ENCODE measurements around the gene GPR143. TPM values are rescaled to one million over a fixed set of nuclear protein-coding genes. Genes with fewer than 3 reads are reported as not detected.

The GPR143 gene
- total and polyA plus RNA-seq, 10 donors, result 0.17 TPM; not detected in 9

DNA sequence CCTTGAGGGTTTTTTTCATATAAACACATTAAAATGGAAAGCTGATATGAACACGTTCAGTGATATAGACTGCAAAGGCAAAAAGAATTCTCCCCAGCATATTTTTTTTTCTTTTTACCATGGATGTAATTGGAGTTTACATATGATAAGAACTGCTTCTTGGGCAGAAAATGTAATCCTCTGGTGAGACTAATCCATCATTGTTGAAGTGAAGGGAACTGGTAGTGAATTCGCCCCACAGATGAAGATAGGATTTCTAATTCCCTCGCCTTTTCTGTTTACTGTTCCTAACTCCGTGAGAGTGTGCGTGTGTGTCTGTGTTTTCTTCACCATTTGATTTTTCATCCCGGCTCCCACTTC, 88.9 kb downstream of the GPR143 start:
- Histone ChIP-seq H3K27ac (peak overlapping the region in 4 of 8 donors; percentile 53 to 60 (median 57)), H3K4me3 (no peak overlapping the region), H3K4me1 (peaks cover 0 to 25% (median 6%) of the 10 kb centered on the region in 6 donors), H3K36me3 (no peaks in the 10 kb centered on the region), H3K27me3 (replicated peaks in 1 of 7) (no peaks in the 10 kb centered on the region), H3K9me3 (peaks cover 0 to 12% (median 0%) of the 10 kb centered on the region in 8 donors)
- 68 to 76% (median 74%) methylated on average over 6 of the region's 6 CpGs for WGBS, 5 donors
- intact Hi-C loops (cut with DNase I; ENCODE audit: low total_unique reads), result no loop called here
- no peak for DNase-seq
- TF ChIP-seq POLR2A (IDR thresholded peaks at IDR 0.05), result no peak

DNA sequence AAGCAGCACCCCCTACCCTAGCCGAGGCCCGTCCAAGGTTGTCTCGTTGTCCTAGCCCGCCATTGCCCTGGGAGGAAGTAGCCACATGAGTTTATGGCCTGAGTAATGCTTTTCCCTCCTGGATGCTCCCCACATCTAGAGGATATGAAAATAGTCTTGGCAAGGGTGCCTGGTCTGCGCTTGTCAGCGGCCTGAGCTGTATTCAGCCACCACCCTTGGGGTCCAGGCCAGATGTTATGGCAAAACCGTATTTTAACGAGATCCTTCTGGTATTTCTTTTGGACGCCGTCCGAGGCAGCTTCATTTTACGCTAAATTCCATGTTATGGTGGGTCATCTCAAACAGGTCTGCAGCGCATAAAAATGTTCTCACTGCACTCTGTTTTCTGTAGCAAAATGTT, 89.3 kb downstream of the GPR143 start:
- peaks cover 0 to 12% (median 0%) of the 10 kb centered on the region in 8 donors for H3K9me3 ChIP-seq
- no peak overlapping the region for H3K4me3 ChIP-seq
- H3K27ac ChIP-seq, result peak overlapping the region in 2 of 8 donors; percentile 56 to 58
- TF ChIP-seq POLR2AphosphoS5 (IDR thresholded peaks at IDR 0.05) (no peak), POLR2A (IDR thresholded peaks at IDR 0.05) (no peak)
- TF ChIP-seq, protein P1, sequence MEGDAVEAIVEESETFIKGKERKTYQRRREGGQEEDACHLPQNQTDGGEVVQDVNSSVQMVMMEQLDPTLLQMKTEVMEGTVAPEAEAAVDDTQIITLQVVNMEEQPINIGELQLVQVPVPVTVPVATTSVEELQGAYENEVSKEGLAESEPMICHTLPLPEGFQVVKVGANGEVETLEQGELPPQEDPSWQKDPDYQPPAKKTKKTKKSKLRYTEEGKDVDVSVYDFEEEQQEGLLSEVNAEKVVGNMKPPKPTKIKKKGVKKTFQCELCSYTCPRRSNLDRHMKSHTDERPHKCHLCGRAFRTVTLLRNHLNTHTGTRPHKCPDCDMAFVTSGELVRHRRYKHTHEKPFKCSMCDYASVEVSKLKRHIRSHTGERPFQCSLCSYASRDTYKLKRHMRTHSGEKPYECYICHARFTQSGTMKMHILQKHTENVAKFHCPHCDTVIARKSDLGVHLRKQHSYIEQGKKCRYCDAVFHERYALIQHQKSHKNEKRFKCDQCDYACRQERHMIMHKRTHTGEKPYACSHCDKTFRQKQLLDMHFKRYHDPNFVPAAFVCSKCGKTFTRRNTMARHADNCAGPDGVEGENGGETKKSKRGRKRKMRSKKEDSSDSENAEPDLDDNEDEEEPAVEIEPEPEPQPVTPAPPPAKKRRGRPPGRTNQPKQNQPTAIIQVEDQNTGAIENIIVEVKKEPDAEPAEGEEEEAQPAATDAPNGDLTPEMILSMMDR (IDR thresholded peaks at IDR 0.05 in 8 of 11, conservative IDR thresholded peaks at IDR 0.05 in 3 of 11), result no peak
- H3K27me3 ChIP-seq (replicated peaks in 1 of 7), result no peaks in the 10 kb centered on the region
- WGBS, 5 donors, result 80 to 88% (median 81%) methylated on average over 8 to 13 of the region's 13 CpGs
- H3K4me1 ChIP-seq, result peaks cover 0 to 29% (median 6%) of the 10 kb centered on the region in 6 donors
- DNase-seq, result no peak
- intact Hi-C loops (cut with DNase I; ENCODE audit: low total_unique reads), result no loop called here
- no peaks in the 10 kb centered on the region for H3K36me3 ChIP-seq

Other genes starting within 250 kb of the GPR143 start
- 1 to 10 TPM; 1.5 to 3.7 (median 2.0) TPM for gene SHROOM2, start 20.6 kb upstream of the GPR143 start, total RNA-seq
- gene SHROOM2, start 20.6 kb upstream of the GPR143 start, polyA plus RNA-seq, result under 1 TPM; 0.21 to 0.61 (median 0.22) TPM
- not detected for gene CLDN34, start 201.5 kb upstream of the GPR143 start, total RNA-seq
- not detected for gene CLDN34, start 201.5 kb upstream of the GPR143 start, polyA plus RNA-seq